Activated CD8-positive, alpha-beta memory T cell treated with anti-CD3 and anti-CD28 coated beads for 24 hours (primary cell): ENCODE measurements around the gene CIDEA.
"Not testable (repeated sequence)": the region's sequence is repeated elsewhere in the genome, so short reads cannot be mapped to it uniquely, and the experiment has no call there.

Experiments
- DNase-seq: peaks from one replicate; pipeline ENCODE4 v3.0.0-alpha.2; 2020

CIDEA gene

DNA sequence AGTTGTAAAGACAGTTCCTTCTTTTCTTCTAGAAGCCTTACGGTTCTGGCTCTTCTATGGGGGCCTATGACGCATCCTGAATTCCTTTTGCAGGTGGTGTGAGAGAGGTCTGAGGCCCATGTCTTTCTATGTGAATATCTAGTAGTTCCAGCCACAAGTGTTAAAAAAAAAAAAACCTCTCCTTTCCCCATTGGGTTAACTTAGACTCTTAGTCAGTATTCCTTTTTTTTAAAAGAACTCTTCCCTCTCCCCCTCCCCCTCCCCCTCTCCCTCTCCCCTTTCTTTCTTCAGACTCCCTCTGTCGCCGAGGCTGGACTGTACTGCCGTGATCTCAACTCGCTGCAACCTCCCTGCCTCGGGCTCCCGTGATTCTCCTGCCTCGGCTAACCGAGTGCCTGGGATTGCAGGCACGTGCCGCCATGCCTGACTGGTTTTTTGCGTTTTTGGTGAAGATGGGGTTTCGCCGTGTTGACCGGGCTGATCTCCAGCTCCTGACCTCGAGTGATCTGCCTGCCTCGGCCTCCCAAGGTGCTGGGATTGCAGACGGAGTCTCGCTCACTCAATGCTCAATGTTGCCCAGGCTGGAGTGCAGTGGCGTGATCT lies 11.4 kb upstream of the CIDEA start:
- DNase-seq = no peak

DNA sequence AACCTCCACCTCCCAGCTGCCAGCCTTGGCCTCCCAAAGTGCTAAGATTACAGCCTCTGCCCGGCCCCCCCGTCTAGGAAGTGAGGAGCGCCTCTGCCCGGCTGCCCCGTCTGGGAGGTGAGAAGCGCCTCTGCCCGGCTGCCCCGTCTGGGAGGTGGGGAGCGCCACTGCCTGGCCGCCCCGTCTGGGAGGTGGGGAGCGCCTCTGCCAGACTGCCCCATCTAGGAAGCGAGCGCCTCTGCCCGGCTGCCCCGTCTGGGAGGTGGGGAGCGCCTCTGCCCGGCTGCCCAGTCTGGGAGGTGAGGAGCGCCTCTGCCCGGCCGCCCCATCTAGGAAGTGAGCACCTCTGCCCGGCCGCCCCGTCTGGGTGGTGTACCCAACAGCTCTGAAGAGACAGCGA lies 10.9 kb upstream of the CIDEA start:
- DNase-seq = not testable (repeated sequence)

DNA sequence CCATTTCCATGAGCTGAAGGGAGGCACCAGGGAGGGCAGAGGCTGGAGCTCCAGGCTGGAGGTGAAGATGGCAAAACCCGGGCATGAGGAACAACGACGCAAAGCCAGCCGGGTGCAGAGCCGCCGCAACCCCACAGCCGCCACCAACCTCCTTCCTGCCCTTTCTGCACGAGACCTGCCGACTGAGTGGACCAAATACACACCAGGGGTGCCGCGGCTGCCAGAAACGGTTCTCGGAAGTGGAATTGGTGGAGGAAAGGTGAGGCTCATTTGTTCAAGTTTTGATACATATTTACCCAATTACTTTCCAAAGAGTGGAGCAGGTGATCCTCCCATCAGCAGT lies 8.4 kb upstream of the CIDEA start:
- DNase-seq = no peak

DNA sequence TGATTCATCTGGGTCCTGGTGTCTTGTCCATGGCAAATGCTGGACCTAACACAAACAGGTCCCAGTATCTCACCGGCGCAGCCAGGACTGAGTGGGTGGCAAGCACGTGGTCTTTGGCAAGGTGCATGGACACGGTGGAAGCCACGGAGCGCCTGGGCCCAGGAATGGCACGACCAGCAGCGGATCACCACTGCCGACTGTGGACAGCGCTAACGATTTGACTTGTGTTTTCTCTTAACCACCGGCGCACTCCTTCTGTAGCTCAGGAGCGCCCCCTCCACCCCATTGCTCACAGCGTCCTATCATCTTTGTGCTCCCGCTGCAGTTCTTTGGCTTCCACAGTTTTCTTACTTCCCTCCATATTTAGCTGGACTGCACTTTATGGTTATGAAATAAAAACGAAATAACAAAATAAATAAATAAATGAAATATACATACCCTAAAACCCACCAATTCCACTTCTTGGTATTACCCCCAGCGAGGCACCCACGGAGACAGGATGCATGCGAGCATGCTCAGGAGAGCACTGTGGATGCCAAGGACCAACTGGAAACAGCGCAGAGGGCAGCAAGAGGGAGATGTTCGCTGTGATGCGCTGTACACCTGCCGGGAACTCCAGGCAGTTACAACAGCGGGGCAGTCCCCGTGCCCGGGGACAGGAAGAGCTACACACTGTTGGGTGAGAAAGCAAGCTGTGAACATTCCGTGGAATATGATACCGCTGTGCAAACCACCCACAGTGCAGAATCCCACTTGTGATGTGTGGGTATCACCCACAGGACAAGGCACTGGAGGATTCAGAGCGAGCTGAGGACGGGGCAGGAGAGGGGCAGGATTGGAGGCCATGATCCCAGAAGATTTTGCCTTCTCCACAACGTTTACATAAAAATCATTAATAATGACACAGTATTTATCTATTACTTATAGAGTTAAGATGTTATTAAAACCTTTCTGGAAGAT lies 7.0 kb upstream of the CIDEA start:
- DNase-seq = no peak

DNA sequence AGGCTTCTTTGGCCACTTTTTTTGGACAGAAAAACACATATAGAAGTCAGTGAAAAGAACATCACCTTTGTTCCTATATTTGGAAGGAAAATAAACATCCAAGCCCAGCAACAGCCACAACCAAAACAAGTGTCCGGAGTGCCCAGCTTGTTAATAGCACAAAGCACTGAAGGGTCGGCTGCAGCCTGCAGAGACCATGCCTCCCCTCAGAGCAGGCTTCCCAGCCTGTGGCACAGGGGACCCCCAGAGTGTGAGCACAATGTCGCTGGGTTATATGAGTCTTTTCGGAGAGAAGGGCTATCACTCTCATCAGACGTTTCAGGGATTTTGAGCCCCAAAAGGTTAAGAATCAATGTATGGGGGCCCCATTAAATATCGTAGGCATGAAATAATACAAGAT lies 6.2 kb upstream of the CIDEA start:
- DNase-seq = no peak

DNA sequence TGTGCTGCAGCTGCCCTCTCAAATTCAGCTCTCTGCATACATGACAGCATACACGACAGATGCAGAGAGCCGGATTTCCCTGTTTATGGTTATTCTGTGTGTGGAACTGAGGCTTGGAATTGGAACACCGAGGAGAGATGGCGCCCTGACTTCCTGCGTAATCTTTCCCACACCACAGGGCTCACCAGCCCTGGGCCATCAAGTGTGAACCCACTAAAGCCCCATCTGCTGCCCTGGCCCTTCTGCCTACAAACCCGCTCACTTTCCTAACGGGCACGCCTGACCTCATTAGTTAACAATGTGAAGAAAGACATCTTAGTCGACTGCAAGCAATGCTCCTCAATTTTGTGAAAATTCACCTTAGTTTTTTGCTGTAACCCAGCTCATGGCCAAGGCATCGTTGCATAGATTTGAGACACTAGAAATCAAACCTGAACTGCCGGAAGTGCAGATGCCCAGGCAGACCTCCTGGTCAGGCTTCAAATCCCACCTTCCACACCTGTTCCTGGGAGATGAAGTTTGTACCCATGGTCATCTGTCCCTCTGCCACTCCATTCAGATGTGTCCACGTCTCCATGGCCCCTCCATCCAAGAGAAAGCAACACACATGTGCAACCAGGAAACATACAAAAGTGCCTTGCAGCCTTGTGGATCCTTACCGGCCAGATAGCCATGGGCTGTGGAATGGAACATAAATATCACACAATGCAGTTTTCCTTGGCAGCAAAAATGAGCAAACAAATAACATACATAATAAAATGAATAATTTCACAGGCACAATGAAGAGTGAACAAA lies 5.0 kb upstream of the CIDEA start:
- DNase-seq = no peak

DNA sequence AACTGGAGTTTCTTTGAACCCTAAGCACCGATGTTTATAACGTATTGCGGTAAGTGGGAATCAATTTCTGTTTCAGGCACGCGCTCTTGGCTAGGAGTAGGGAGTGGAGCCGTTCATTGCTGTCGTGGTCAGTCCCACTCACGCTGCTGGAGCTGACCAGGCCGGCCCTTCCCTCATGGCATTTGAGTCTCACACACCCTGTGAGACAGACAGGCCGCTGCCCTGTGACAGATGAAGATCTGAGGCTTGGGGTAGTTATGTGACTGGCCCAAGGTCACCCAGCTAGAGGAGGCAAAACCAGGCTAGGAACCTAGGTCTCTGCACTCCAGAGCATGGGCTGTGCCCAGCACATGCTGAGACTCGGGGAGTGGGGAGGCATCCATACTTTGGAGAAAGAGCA lies 2.9 kb upstream of the CIDEA start:
- no peak for DNase-seq

DNA sequence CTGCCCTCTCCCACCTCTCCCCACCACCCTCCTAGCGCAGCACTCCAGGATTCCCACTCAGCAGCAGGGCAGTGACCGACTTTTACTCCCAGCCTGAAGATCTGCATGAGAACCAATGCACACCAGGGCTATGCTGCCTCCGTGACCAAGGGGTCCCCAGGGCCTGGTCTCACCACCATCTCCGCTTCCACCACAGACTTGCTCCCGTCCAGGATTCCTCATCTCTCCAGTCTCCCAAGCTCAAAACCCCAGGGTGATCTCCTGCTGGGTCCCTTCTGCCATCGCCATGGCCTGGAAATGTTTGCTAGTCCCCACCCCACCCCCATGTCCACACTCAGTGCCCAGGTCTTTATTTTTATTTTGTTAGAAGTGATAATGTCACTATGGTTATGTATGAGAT lies 2.1 kb upstream of the CIDEA start:
- no peak for DNase-seq

DNA sequence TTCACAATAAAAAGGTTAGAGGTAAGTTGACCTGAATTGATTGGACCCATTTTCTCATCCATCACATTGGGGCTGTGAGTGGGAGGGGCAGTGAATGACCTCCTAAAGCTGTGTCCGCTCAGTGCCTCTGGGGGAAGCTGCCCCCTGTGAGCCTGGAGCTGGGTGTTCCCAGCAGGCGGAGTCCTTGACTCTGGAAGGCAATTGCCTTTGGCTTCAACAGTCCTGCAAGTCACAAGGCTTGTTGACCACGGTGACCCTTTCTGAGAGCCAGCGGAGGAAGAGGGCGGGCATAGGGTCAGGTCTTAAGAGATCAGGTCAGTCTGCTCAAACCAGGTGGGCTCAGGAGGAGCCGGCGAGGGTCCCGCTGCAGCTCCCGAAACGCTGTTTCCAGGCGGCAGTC lies 1.1 kb upstream of the CIDEA start:
- DNase-seq = no peak

DNA sequence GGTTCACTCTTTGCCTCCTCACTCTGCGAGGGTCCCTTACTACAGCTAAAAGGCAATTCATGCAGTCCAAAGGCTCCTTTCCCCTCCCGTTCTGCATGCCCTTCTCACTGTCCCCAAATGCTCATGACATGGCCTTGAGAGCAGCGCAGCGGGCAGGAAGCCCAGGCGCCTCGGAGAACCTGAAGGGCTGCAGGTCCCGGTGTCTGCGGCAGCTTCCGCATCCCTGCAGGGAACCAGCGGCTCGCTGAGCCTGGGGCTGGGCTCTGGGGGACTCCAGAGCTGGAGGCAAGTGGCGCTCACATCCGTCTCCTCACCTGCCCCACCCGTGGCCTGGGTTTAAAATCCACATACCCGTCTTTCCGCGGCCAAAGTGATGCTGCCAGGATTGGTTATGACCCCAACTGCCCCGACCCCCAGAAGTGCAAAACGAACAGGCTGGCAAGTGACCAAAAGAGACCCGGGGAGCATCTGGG lies 462 bp upstream of the CIDEA start:
- DNase-seq = no peak

DNA sequence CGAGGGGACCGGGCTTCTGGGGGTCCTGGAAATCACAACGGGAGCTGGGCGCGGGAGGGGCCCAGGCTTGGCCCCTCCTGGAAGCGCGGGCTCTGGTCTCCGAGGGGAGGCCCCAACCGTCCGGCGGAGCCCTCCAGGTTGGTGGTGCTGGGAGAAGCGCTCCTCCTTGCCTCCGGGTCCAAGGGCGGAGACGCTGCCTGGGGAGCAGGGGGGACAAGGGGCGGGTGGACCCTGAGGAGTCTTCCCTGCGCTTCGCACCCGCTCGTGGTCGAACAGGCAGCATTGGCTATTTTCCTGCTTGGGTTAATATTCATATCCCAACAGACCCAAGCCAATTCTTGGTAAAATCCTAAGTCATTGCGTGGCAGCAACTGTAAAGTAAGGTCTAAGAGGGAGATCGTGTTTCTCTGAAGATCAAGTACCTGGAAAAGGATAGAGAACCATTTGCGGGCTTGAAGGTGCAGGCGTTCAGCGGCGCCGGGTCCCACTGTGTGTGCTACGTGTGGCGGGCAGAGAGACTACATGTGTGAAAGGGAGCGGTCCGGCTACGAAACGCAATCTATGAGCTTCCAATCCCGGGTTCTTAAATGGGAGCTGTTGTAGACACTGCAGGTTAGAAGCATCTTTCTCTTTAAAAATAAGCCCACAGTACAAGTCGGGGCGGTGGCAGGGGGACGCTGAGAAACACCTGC lies 805 bp downstream of the CIDEA start:
- DNase-seq = no peak

DNA sequence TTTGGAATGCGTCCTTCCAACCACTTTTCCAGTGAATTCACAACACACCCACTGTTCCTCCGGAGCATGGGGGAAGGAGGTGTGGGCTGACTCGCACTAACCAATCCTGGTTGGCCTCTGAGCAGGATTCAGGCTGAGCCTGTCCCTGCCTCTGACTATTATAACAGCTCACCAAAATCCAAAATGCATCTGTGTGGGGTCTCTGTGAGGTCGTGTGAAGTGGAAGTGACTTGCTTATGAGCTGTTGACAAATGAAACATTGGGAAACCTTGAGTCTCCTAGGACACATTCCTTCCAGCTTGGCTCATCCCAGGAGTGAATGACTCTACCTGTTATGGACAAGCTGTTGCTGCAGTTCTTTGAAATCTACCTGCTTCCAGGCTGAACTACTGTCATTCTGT lies 1.5 kb downstream of the CIDEA start:
- no peak for DNase-seq

DNA sequence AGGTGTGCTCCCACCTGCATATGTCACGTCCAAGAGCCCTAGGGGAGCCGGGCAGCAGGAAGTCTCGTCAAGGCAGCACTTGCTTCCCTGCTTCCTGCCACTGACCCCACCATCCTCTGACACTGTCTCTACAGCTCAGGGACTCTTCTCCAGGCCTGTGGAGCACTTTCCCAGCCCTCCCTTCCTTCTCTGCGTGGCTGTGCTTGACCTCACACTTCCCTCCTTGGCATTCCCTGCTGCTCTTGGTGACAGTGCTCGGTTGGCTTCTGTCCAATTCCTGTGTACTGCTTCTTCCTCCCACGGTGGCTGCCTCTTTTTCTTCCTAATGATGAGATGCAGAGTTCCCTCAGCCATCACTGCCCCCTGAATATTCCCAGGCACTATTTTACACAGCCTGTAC lies 2.8 kb downstream of the CIDEA start:
- DNase-seq = no peak

DNA sequence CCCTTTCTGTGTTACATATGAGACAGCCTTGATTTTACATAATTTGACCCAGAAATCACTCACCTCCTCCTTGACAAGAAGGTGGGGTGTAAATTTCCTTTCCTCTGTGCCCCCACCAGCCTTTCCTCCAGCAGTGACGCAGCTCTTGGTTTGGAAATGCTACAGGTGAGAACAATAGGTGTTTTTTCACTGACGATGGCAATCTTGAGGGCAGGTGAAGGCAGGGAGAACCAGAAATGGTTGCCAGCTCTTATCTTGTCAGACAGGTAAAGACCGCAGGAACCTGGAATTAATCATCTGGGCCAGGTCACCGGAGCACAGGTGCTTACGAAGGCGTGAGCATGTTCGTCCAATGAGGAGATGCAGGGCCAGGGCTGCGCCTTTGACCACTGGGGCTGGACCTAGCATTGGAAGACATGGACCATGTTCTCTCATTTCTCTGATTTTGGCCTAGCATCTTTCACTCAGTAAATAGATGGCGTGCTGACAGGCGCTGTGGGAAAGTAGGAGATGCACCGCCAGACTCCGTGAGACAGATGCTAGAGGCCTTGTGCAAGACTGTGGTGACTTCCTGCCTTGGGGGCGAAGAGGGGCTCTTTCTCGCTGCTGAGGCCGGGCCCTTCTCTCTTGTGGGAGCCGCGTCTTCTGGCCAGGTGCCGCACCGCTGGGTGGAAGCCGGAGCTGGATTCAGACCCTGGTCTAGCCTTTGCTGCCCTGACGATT lies 4.0 kb downstream of the CIDEA start:
- no peak for DNase-seq

DNA sequence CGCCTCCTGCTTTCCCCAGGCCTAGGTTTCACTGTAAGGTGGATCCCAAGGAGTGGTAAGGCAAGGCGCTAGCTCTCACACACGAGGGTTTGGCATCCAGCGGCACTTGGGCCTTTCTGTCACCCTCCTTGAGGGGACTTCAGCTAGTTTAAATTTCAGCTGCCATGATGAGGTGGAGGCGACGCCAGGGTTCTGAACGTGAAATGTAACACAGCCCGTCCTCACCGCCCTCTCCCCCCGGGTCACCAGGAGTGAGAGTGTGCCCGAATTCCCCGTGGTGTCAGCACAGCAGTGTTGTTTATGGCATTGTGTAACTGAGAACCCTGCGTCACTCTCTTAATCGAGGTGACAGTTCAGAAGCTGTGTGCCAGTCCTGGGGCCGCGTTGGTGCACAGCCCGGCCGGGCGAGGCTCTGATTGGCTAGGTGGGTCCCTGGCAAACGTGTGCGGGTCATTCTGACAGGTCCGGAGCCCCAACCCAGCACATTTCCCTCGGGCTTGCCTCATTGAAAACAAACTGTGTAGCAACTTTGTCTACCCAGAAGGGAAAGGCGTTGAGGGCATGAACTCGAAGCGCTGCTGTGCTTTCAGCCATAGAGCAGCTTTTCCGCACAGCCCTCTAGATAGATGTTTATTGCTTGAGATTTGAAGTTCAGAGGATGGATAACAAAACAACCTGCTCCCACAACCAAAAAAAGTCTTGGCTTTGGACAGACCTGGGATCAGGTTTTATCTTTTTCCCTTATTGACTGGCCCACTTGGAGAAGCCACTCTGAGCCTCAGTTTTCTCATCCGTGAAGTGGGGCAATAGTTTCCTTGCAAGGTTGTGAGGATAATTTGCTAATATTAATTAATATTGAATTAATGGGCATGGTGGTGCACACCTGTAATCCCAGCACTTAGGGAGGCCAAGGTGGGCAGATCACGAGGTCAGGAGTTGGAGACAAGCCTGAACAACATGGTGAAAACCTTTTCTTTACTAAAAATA lies 4.9 kb downstream of the CIDEA start:
- DNase-seq = no peak

DNA sequence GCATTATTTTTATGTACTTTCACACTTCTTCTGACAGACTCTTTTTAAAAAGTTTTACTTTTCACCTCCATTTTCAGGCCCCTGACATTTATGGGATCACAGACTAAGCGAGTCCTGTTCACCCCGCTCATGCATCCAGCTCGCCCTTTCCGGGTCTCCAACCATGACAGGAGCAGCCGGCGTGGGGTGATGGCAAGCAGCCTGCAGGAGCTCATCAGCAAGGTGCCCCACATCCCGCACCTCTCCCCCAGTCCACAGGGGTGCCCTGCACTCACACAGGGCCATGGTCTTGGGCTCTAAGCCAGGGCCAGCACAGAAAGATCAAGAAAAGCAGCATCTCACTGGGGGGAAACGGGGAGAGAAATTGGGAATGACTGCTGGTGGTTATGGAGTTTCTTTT lies 8.6 kb downstream of the CIDEA start:
- no peak for DNase-seq

DNA sequence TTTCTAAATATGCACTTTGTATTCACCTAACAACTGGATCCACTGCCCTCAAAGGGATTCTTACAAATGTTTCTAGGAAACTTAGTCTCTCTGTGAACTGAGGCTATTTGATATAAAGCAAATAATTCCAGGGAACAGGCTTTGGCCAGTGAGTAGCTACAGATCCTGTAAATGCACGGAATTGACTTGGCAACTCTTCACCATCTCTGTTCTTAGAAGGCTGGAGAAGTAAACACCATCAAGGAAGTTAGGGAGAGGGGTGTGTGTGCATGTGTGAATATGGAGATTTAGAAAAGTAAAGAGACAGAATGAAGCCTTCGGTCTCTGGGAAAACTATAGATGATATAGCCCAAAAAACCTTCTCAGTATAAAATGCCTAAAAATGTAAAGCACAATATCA lies 10.7 kb downstream of the CIDEA start:
- no peak for DNase-seq

DNA sequence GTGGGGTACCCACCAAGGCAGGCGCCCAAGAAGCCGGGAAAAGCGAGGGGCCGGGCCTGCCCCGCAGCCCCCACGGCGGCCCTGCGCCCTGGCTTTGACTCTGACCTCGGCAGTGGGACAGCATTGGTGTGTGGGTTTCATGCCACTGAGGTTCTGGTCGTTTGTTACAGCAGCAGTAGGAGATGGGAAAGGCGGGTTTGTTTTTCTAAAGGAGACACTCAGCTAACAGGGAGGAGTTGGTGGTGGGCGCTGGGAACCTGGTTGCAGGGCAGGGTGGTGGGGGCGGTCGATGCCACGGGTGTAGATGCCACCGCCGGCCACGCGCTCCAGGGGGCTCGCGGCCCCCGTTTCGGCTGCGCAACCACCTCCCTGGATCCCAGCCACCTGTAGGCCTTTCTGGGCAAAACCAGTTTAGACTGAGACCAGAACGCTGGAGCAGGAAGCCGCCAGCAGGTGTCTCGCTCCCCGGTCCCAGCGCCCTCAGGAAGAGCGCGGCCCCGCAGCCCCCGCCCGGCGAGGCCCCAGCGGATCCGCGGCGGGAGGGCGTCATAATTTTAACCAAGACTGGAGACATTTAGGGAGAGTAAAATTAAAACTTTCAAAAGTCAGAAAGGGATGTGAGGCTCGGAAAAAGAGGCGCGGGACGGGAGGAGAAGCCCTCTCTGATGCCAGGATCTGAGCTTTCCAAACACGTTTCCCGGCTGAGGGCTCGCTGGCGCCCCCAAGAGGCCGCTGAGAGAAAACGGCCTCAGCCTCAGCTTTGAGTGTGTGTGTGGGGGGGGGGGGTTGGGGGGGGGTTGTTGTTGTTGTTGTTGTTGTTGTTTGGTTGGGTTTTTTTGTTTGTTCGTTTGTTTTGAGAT lies 17.4 kb downstream of the CIDEA start:
- peak; percentile 70 for DNase-seq

DNA sequence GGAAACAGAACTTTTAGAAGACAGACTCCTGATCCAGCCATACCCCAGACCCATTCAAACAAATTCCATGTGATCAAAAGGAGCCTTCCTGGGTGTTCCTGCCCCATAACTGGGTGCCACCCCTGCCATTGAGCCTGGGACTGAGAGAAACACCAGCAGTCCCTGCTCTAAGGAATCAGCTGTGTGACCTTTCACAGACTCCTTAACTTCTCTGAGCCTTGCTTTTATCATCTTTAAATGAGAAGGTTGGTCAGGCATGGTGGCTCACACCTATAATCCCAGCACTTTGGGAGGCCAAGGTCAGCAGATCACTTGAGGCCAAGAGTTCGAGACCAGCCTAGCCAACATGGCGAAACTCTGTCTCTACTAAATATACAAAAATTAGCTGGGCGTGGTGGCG lies 20.6 kb downstream of the CIDEA start:
- no peak for DNase-seq
